Kasumi-1 (cell line): ENCODE data around the gene GSK3A.

Experiments
- DNase-seq, 2 experiments: peaks; one replicate each; lab custom pipeline; 2025; lab: John Stamatoyannopoulos, UW

The GSK3A gene

GRCh38 chr19:42199440-42200115, 42.8 kb downstream of the GSK3A start:
- no peak for DNase-seq

- peak in 1 of 2 experiments; percentile 35 for DNase-seq
Observed at GRCh38 chr19:42198676-42199439, 43.5 kb downstream of the GSK3A start.

- peak; percentile 35 to 37 for DNase-seq
Observed at GRCh38 chr19:42197375-42197817, 45.0 kb downstream of the GSK3A start.

GRCh38 chr19:42196011-42197001, 46.1 kb downstream of the GSK3A start:
- no peak for DNase-seq

- no peak for DNase-seq
Observed at GRCh38 chr19:42193706-42194105, 48.7 kb downstream of the GSK3A start.

- no peak for DNase-seq
Observed at GRCh38 chr19:42193294-42193693, 49.1 kb downstream of the GSK3A start.

GRCh38 chr19:42191855-42192254, 50.5 kb downstream of the GSK3A start:
- no peak for DNase-seq

GRCh38 chr19:42191330-42191729, 51.1 kb downstream of the GSK3A start:
- DNase-seq, result no peak

GRCh38 chr19:42189133-42189532, 53.3 kb downstream of the GSK3A start:
- DNase-seq, result no peak

GRCh38 chr19:42188665-42189064, 53.7 kb downstream of the GSK3A start:
- DNase-seq, result no peak

GRCh38 chr19:42185277-42185676, 57.1 kb downstream of the GSK3A start:
- DNase-seq, result peak; percentile 72 to 75

- peak; percentile 28 to 66 for DNase-seq
Observed at GRCh38 chr19:42184401-42184861, 58.0 kb downstream of the GSK3A start.
